HCT116 (cell line): Measurements from ENCODE around the gene KCNQ4. TPM values are rescaled to one million over a fixed set of nuclear protein-coding genes. Genes with fewer than 3 reads are reported as not detected.
A peak's percentile ranks its signal among the peaks of the same experiment; 100 is the strongest.

ENCODE experiments used
- ATAC-seq: fragments of 200-7000 bp; cut with Tn5 transposase; 2 replicates; pipeline ENCODE4 v1.9.1; 2020; ENCODE audit warnings: mild to moderate bottlenecking, moderate library complexity
- BruUV-seq: library from RNA; stranded (reverse); fragments of 400-500 nt; replicated peaks from 2 replicates; lab custom pipeline; 2021; lab: Mats Ljungman, UMichigan
- CTCF ChIA-PET: fragments of 300-600 bp; sonication (Branson Sonifier 250); formaldehyde crosslinking; loops from one replicate; lab custom pipeline; 2021; ENCODE audit warnings: antibody characterized with exemption; lab: Charles Lee
- POLR2A ChIA-PET: fragments of 300-600, 350-600 bp; sonication (Branson Sonifier 250); formaldehyde crosslinking; loops from one replicate; lab custom pipeline; 2021; ENCODE audit warnings: antibody characterized with exemption; lab: Charles Lee
- RAD21 ChIA-PET, 2 experiments: fragments of 300-600 bp; sonication (Branson Sonifier 250); formaldehyde crosslinking; loops; one replicate each; lab custom pipeline; 2023; ENCODE audit warnings: low total read pairs in 2 of 2; ENCODE audit not compliant: uncharacterized antibody in 2 of 2, unreplicated experiment in 2 of 2, low non-redundant PET in 1 of 2; lab: Charles Lee
- DNase-seq: peaks from one replicate; pipeline ENCODE4 v3.0.0-alpha.2; 2010; ENCODE audit warnings: low read depth, low spot score
- H2AFZ ChIP-seq: fragments of 200-600 bp; shearing (Covaris generic), sonication (generic); 2 replicates; pipeline ENCODE4 v1.6.1; 2017; ENCODE audit warnings: low read depth, mixed run types, mixed read lengths, antibody characterized with exemption, low read length; ENCODE audit not compliant: poor library complexity, severe bottlenecking
- H3K27ac ChIP-seq: 2 replicates; pipeline ENCODE4 v1.5.1; 2012; ENCODE audit warnings: low read depth, low read length
- H3K27me3 ChIP-seq: fragments of 200-600 bp; sonication (generic); 2 replicates; pipeline ENCODE4 v1.6.1; 2016; ENCODE audit warnings: mixed run types, low read length, mixed read lengths; ENCODE audit not compliant: insufficient read depth
- H3K36me3 ChIP-seq, 2 experiments: fragments of 200-500 bp in 1 of 2; fragments of 200-600 bp in 1 of 2; sonication (Bioruptor generic) in 1 of 2; sonication (generic) in 1 of 2; 2 replicates each; pipeline versions ENCODE4 v1.5.1 to v1.6.1; 2014 to 2016; ENCODE audit warnings: low read length in 2 of 2, inconsistent platforms in 1 of 2, mixed read lengths in 1 of 2, mixed run types in 1 of 2; ENCODE audit not compliant: insufficient read depth in 2 of 2, control insufficient read depth in 1 of 2
- H3K4me1 ChIP-seq, 2 experiments: fragments of 200-600 bp in 1 of 2; sonication (generic) in 1 of 2; 2 replicates each; pipeline versions ENCODE4 v1.5.1 to v1.6.1; 2012 to 2017; ENCODE audit warnings: low read length in 2 of 2, inconsistent platforms in 1 of 2, mild to moderate bottlenecking in 1 of 2, mixed read lengths in 1 of 2, mixed run types in 1 of 2, moderate library complexity in 1 of 2; ENCODE audit not compliant: insufficient read depth in 2 of 2, control insufficient read depth in 1 of 2
- H3K4me2 ChIP-seq: fragments of 200-600 bp; sonication (generic); 2 replicates; pipeline ENCODE4 v1.6.1; 2017; ENCODE audit warnings: mixed run types, low read length, mixed read lengths
- H3K4me3 ChIP-seq, 2 experiments: fragments of 200-600 bp in 1 of 2; sonication (generic) in 1 of 2; replicated peaks in 1 of 2; 2 replicates each; pipeline ENCODE4 v1.5.1; 2011 to 2016; ENCODE audit warnings: low read length in 2 of 2, control low read depth in 1 of 2, low read depth in 1 of 2, mild to moderate bottlenecking in 1 of 2, mixed read lengths in 1 of 2, mixed run types in 1 of 2
- H3K79me2 ChIP-seq: fragments of 200-600 bp; sonication (generic); 2 replicates; pipeline ENCODE4 v1.6.1; 2017; ENCODE audit warnings: mild to moderate bottlenecking, mixed run types, low read length, moderate library complexity, mixed read lengths; ENCODE audit not compliant: insufficient read depth
- H3K9ac ChIP-seq: fragments of 200-600 bp; sonication (generic); 2 replicates; pipeline ENCODE4 v1.6.1; 2016; ENCODE audit warnings: low read length, mixed read lengths
- H3K9me2 ChIP-seq: fragments of 200-600 bp; sonication (generic), shearing (Covaris generic); 2 replicates; pipeline ENCODE4 v1.6.1; 2017; ENCODE audit warnings: mixed run types, mild to moderate bottlenecking, moderate library complexity; ENCODE audit not compliant: insufficient read depth
- H3K9me3 ChIP-seq, 2 experiments: fragments of 200-500 bp in 1 of 2; fragments of 200-600 bp in 1 of 2; sonication (Bioruptor generic) in 1 of 2; sonication (generic) in 1 of 2; 2 replicates each; pipeline ENCODE4 v1.6.1; 2014 to 2017; ENCODE audit warnings: low read length in 2 of 2, mixed read lengths in 2 of 2, inconsistent platforms in 1 of 2, low read depth in 1 of 2, mild to moderate bottlenecking in 1 of 2, mixed run types in 1 of 2, moderate library complexity in 1 of 2; ENCODE audit not compliant: control insufficient read depth in 1 of 2, insufficient read depth in 1 of 2
- H4K20me1 ChIP-seq: fragments of 200-600 bp; sonication (generic), shearing (Covaris generic); 2 replicates; pipeline ENCODE4 v1.6.1; 2017; ENCODE audit warnings: mixed run types, mild to moderate bottlenecking, moderate library complexity; ENCODE audit not compliant: insufficient read depth
- ATF3 ChIP-seq: IDR thresholded peaks from 2 replicates; pipeline ENCODE4 v1.6.1; 2012
- CEBPB ChIP-seq: IDR thresholded peaks from 2 replicates; pipeline ENCODE4 v1.6.1; 2012; ENCODE audit warnings: low read depth
- CTCF ChIP-seq, 3 experiments: fragments of 200-600 bp in 1 of 3; sonication (generic) in 1 of 3; IDR thresholded peaks in 2 of 3; conservative IDR thresholded peaks in 1 of 3; 2 replicates each; pipeline ENCODE4 v1.5.1; 2012 to 2017; ENCODE audit warnings: low read depth in 2 of 3, low read length in 2 of 3, antibody characterized with exemption in 1 of 3, borderline replicate concordance in 1 of 3, control low read depth in 1 of 3, mild to moderate bottlenecking in 1 of 3, mixed read lengths in 1 of 3, mixed run types in 1 of 3, moderate library complexity in 1 of 3; ENCODE audit not compliant: insufficient read depth in 1 of 3
- EGR1 ChIP-seq: IDR thresholded peaks from 2 replicates; pipeline ENCODE4 v1.6.1; 2012; ENCODE audit warnings: low read depth
- ELF1 ChIP-seq: IDR thresholded peaks from 2 replicates; pipeline ENCODE4 v1.6.1; 2012; ENCODE audit warnings: low read depth, borderline replicate concordance
- FOSL1 ChIP-seq: IDR thresholded peaks from 2 replicates; pipeline ENCODE4 v1.6.1; 2012; ENCODE audit warnings: low read depth
- POLR2AphosphoS5 ChIP-seq: IDR thresholded peaks from 2 replicates; pipeline ENCODE4 v1.6.1; 2011; ENCODE audit warnings: mild to moderate bottlenecking, low read depth, low read length, moderate library complexity
- SIN3A ChIP-seq: IDR thresholded peaks from 2 replicates; pipeline ENCODE4 v1.6.1; 2012; ENCODE audit warnings: low read depth
- SP1 ChIP-seq: IDR thresholded peaks from 2 replicates; pipeline ENCODE4 v1.6.1; 2012; ENCODE audit warnings: low read depth
- TCF7L2 ChIP-seq: IDR thresholded peaks from 2 replicates; pipeline ENCODE4 v1.7.0; 2011; ENCODE audit warnings: borderline replicate concordance, inconsistent platforms; ENCODE audit not compliant: insufficient read depth, insufficient read length; ENCODE audit errors: extremely low read depth
- YY1 ChIP-seq: IDR thresholded peaks from 2 replicates; pipeline ENCODE4 v1.6.1; 2011; ENCODE audit warnings: low read length, low read depth, moderate library complexity, mild to moderate bottlenecking; ENCODE audit not compliant: insufficient replicate concordance; ENCODE audit errors: extremely low read depth
- ZBTB33 ChIP-seq: IDR thresholded peaks from 2 replicates; pipeline ENCODE4 v1.6.1; 2011; ENCODE audit warnings: mild to moderate bottlenecking, low read length, moderate library complexity; ENCODE audit not compliant: insufficient replicate concordance; ENCODE audit errors: extremely low read depth
- ZFX ChIP-seq: fragments of 450-650 bp; IDR thresholded peaks from 2 replicates; pipeline ENCODE4 v1.6.1; 2017
- intact Hi-C: fragments of 100-400 bp; cut with micrococcal nuclease; formaldehyde crosslinking; loops from 2 replicates; pipeline ENCODE4 v1.10.0; 2022
- total RNA-seq: library from RNA; stranded (reverse); gene quantifications from one replicate; pipeline ENCODE4 v1.2.1, GENCODE V29; 2021; ENCODE audit not compliant: unreplicated experiment

The KCNQ4 gene
- total RNA-seq, 1 experiment from 2014 or later = 4.1 TPM

GRCh38 chr1:40770296-40771070 lies 13.1 kb upstream of the KCNQ4 start:
- BruUV-seq = no TSS peak
- Histone ChIP-seq H3K4me1 (no peaks in the 10 kb centered on the region), H3K9me3 (no peaks in the 10 kb centered on the region), H3K27ac (no peak overlapping the region), H2AFZ (no peak overlapping the region), H3K79me2 (no peaks in the 10 kb centered on the region), H3K4me3 (no peak overlapping the region), H4K20me1 (no peaks in the 10 kb centered on the region), H3K9me2 (no peaks in the 10 kb centered on the region), H3K9ac (no peak overlapping the region), H3K36me3 (peaks cover 14 to 17% of the 10 kb centered on the region in 2 experiments; a peak in 3 of 4 replicates), H3K4me2 (no peak overlapping the region), H3K27me3 (no peaks in the 10 kb centered on the region)
- RAD21 ChIA-PET = interaction anchor here in 1 of 2 experiments (0.6 kb wide), 1 partner anchor 67 kb away, joined by 4 read pairs; no protein-coding TSS in a partner anchor
- DNase-seq = no peak
- TF ChIP-seq ELF1 = no peak
- peak in 2 of 3 experiments; percentile 3 to 43; a peak in 2 of 6 replicates for TF ChIP-seq CTCF (IDR thresholded peaks at IDR 0.05 in 2 of 3, conservative IDR thresholded peaks at IDR 0.05 in 1 of 3; ENCODE audit: borderline replicate concordance in 1 of 3, insufficient read depth in 1 of 3, low read depth in 2 of 3, low read length in 2 of 3)
- intact Hi-C loops = no loop called here
- POLR2A ChIA-PET = no interaction called here
- no peak for ATAC-seq
- CTCF ChIA-PET = interaction anchor here (0.7 to 5.6 kb wide), 3 partner anchors 13 to 181 kb away, joined by 3 to 42 read pairs (median 5); no protein-coding TSS in a partner anchor

- RAD21 ChIA-PET = no interaction called here
- H3K9me3 ChIP-seq = no peaks in the 10 kb centered on the region
- no peaks in the 10 kb centered on the region for H3K79me2 ChIP-seq
- intact Hi-C loops = no loop called here
- no peaks in the 10 kb centered on the region for H4K20me1 ChIP-seq
- no peaks in the 10 kb centered on the region for H3K9me2 ChIP-seq
- no peaks in the 10 kb centered on the region for H3K27me3 ChIP-seq
- CTCF ChIA-PET = interaction anchor here (2.1 to 5.6 kb wide), 3 partner anchors 8 to 180 kb away, joined by 7 to 42 read pairs (median 21); no protein-coding TSS in a partner anchor
- H3K9ac ChIP-seq = no peak overlapping the region
- DNase-seq (no peak), ATAC-seq (no peak)
- POLR2A ChIA-PET = no interaction called here
- H3K4me3 ChIP-seq = no peak overlapping the region
- BruUV-seq = no TSS peak
- no peaks in the 10 kb centered on the region for H3K4me1 ChIP-seq
- H3K27ac ChIP-seq = no peak overlapping the region
- peaks cover 3 to 10% of the 10 kb centered on the region in 2 experiments; a peak in 2 of 4 replicates for H3K36me3 ChIP-seq
- H3K4me2 ChIP-seq = no peak overlapping the region
- H2AFZ ChIP-seq = no peak overlapping the region
- TF ChIP-seq POLR2AphosphoS5 (no peak), YY1 (no peak), SP1 (no peak), SIN3A (no peak), ATF3 (no peak), TCF7L2 (no peak), EGR1 (no peak), FOSL1 (no peak), ZFX (no peak), ZBTB33 (no peak), CEBPB (no peak)
Observed at GRCh38 chr1:40772146-40772955, 11.2 kb upstream of the KCNQ4 start.
